DND-41 (cell line): ENCODE measurements around the gene CFAP107.

ENCODE experiments used
- EZH2 ChIP-seq: IDR thresholded peaks from 3 replicates; pipeline ENCODE4 v1.6.1; 2012; ENCODE audit warnings: borderline replicate concordance, low read depth, mild to moderate bottlenecking, moderate library complexity, low read length, inconsistent platforms; ENCODE audit not compliant: severe bottlenecking
- TF ChIP-seq, protein P1 (sequence below): IDR thresholded peaks from 2 replicates; pipeline ENCODE4 v1.5.1; 2012; ENCODE audit warnings: borderline replicate concordance, low read length, moderate library complexity, mild to moderate bottlenecking; ENCODE audit not compliant: poor library complexity, severe bottlenecking; ENCODE audit errors: extremely low read depth

DNA sequence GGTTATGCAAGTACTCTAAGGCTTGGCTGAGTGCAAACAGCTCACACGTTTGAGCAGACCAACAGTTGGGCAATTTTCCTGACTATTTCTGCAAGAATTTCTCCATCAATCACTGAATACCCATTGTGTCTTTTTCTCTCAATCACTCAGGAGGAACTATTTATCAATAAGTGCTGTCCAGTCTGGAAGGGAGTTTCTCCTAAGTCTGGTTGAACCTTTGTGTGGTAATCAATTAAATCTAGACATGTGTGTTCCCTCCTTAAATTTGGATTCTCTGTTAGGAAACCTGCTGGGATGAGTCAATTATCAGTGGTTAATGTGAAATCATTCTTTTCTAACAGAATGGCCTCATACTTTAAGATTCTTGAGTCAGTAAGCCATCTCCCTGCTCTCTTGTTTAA is 36.9 kb upstream of the CFAP107 start:
- TF ChIP-seq, protein P1, sequence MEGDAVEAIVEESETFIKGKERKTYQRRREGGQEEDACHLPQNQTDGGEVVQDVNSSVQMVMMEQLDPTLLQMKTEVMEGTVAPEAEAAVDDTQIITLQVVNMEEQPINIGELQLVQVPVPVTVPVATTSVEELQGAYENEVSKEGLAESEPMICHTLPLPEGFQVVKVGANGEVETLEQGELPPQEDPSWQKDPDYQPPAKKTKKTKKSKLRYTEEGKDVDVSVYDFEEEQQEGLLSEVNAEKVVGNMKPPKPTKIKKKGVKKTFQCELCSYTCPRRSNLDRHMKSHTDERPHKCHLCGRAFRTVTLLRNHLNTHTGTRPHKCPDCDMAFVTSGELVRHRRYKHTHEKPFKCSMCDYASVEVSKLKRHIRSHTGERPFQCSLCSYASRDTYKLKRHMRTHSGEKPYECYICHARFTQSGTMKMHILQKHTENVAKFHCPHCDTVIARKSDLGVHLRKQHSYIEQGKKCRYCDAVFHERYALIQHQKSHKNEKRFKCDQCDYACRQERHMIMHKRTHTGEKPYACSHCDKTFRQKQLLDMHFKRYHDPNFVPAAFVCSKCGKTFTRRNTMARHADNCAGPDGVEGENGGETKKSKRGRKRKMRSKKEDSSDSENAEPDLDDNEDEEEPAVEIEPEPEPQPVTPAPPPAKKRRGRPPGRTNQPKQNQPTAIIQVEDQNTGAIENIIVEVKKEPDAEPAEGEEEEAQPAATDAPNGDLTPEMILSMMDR: no peak
- no peak for TF ChIP-seq EZH2
